Stimulated activated CD4-positive, alpha-beta T cell treated with anti-CD3 and anti-CD28 coated beads, TNF-alpha, amount 100 ng/mL, for 4 hours (primary cell): ENCODE data around the gene SVIL.

Experiments
- DNase-seq, 3 experiments: peaks; one replicate each; pipeline ENCODE4 v3.0.0-alpha.2; 2020; ENCODE audit warnings: low read depth in 3 of 3

The SVIL gene

DNA sequence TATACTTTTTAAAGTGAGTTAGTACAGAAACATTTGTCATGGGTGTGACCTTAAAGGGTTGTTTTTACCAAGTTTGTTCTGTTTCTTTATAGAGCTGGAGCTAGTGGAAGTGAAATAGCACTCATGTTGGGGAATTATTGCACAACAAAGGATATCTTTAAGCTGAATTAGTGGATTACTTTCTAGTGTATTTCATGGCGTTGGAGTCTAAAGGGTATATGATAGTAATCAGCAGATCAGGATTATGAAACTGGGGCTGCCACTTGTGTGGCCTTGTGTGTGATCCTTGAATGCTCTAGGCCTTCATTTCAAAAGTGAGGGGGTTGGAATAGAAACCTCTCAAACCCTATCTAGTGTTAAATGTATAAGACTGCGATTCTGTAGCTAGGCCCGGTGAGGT lies 222.3 kb downstream of the SVIL start:
- no peak for DNase-seq

DNA sequence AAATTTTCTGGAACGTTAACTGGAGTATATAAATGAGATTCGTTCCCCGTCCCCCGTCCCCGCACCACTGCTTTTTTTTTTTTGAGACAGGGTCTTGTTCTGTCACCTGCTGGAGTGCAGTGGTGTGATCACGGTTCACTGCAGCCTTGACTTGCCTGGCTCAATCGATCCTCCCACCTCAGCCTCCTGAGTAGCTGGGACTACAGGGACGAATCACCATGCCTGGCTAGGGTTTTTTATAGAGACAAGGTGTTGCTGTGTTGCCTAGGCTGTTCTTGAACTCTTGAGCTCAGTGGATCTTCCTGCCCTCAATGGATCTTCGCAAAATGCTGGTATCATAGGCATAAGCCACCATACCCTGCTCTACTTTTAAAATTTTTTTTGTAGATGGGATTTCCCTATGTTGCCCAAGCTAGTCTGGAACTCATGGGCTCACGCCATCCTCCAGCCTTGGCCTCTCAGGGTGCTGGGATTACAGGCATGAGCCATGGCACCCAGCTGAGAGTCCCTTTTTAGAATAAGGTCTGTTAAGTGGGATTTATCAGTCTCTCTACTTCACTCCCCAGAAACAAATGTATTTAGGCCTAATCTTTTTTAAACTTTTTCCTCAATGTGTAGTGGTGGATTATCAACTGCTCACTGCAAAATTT lies 223.0 kb downstream of the SVIL start:
- DNase-seq = no peak

DNA sequence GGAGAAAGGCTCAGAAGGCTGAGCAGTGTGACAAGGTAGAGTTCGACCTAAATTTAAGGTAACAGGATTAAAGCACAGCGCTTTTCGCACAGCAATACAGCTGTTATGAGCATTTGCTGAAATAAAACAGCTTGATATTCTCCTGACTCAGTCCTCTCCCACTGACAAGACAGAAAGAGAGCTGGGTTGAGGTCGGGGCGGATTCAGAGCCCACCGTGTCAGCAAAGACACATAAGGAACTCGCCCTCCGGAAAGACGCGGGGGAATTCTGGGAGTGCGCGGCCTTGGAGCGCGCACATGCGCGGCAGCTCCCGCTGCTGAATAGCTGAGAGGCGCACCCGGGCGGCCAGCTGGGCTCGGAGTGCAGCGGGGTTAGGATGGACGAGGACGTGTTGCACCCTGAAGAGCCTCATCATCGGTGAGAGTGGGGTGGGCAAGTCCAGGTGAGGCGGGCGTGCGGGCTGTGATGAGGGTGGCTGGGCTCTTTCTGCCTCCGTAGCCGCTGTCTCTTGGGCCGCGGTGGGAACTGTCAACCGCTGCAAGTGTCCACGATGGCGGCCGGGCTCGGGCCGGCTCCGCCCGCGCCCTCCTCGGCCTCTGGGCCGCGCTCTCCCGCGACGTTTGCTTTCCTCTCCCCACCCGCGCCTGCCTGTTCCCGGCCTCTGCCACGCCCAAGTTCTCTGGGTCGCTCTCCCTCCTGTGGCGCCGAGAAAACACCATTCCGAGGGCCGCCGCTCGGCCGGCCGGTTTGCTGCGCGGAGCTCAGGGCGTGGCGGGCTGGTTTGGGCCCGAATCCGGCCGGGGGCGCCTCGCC lies 225.3 kb downstream of the SVIL start:
- peak; percentile 12 to 35 (median 17) for DNase-seq

DNA sequence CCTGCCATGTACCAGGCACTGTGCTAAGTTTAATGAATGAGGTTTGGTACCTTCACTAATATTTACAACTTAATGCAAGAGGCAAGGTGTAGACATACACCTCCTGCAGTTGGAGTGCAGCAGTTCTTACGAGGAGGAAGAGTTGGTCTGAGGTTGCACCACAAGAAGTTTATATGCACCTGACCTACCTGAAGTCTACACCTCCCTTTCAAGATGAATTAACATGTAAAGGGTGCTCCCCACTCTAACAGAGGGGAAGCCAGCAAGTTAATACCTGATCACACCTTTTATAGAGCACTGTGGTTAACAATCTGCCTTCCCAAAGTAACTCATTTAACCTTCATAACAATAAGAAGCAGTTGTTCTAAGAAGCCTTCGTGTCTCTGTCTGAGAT lies 225.9 kb downstream of the SVIL start:
- no peak for DNase-seq
